ENCODE results near the gene ZGLP1. TPM values are rescaled to one million over a fixed set of nuclear protein-coding genes. Genes with fewer than 3 reads are reported as not detected.
A peak's percentile ranks its signal among the peaks of the same experiment; 100 is the strongest.

ZGLP1 gene
- total RNA-seq, 1 donor from 2014 or later = 10.4 TPM

DNA sequence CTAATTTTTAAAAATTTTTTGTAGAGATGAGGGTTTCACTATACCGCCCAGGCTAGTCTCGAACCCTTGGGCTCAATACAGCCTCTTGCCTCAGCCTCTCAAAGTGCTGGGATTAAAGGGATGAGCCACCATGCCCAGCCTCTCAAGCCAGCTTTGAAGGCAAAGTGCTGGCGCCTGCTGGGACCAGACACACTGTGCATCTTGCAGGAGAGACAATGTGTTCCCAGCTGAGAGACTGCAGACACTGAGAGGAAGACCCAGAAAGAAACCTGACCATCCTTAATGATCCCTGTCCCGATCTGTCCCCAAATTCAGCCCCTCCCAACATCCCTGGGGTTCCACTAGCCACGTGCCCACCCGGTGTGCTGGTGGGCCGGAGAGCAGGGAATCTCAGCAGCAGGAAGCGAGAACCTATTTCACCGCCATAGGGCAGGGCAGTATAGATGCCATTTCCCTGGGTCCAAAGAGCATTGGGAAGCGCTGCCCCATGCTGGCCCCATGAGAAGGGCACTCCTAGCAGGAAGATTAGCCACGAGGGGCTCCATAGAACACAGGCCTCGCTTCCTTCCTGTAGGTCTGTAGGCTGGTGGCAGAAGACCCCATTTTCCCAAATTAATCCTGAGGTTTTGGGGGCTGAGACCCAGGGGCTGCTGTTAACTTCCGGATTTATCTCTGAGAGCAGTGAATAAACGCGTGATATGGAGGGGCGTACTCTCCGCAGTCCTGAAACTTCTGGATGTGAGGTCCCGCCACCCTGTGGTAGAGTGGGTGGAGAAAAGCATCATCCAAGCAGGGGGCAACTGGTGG, 22.7 kb upstream of the ZGLP1 start:
- peaks cover 3% of the 10 kb centered on the region for H3K36me3 Mint-ChIP-seq (ENCODE audit: low read depth)
- no peaks in the 10 kb centered on the region for H3K27me3 Mint-ChIP-seq (ENCODE audit: low read depth)
- peak overlapping the region; percentile 99 for H3K27ac Mint-ChIP-seq (ENCODE audit: unreplicated experiment)
- H3K4me3 Mint-ChIP-seq = peak overlapping the region; percentile 99
- H3K4me1 Mint-ChIP-seq = peaks cover 32% of the 10 kb centered on the region
- TF ChIP-seq, protein P1, sequence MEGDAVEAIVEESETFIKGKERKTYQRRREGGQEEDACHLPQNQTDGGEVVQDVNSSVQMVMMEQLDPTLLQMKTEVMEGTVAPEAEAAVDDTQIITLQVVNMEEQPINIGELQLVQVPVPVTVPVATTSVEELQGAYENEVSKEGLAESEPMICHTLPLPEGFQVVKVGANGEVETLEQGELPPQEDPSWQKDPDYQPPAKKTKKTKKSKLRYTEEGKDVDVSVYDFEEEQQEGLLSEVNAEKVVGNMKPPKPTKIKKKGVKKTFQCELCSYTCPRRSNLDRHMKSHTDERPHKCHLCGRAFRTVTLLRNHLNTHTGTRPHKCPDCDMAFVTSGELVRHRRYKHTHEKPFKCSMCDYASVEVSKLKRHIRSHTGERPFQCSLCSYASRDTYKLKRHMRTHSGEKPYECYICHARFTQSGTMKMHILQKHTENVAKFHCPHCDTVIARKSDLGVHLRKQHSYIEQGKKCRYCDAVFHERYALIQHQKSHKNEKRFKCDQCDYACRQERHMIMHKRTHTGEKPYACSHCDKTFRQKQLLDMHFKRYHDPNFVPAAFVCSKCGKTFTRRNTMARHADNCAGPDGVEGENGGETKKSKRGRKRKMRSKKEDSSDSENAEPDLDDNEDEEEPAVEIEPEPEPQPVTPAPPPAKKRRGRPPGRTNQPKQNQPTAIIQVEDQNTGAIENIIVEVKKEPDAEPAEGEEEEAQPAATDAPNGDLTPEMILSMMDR (conservative IDR thresholded peaks at IDR 0.05) = no peak
- no peaks in the 10 kb centered on the region for H3K9me3 Mint-ChIP-seq
- DNase-seq (ENCODE audit: low read depth, low spot score) = no peak

DNA sequence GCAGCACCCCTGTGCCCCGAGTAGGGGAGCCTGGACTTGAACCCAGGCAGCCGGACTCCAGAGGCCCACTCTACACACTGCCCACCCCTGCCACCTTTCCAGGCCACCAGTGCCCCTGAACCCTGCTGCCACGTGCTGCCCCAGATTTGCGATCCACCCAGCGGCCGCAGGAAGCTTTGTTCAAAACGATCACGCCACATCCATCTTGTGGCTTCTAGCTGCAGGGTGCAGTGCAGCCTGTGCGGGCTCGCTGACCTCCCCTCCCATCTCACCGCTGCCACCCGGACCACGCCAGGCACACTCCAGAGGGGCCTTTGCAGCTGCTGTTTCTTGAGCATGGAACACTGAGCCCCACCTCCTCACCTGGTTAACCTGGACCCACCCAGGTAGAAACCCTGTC, 19.9 kb upstream of the ZGLP1 start:
- no peak for DNase-seq (ENCODE audit: low read depth, low spot score)
- Mint-ChIP-seq H3K27ac (ENCODE audit: unreplicated experiment) (no peak overlapping the region), H3K27me3 (ENCODE audit: low read depth) (no peaks in the 10 kb centered on the region), H3K9me3 (no peaks in the 10 kb centered on the region), H3K36me3 (ENCODE audit: low read depth) (peaks cover 3% of the 10 kb centered on the region), H3K4me1 (peaks cover 26% of the 10 kb centered on the region), H3K4me3 (peak overlapping the region; percentile 19)
- TF ChIP-seq, protein P1 (conservative IDR thresholded peaks at IDR 0.05) = no peak

DNA sequence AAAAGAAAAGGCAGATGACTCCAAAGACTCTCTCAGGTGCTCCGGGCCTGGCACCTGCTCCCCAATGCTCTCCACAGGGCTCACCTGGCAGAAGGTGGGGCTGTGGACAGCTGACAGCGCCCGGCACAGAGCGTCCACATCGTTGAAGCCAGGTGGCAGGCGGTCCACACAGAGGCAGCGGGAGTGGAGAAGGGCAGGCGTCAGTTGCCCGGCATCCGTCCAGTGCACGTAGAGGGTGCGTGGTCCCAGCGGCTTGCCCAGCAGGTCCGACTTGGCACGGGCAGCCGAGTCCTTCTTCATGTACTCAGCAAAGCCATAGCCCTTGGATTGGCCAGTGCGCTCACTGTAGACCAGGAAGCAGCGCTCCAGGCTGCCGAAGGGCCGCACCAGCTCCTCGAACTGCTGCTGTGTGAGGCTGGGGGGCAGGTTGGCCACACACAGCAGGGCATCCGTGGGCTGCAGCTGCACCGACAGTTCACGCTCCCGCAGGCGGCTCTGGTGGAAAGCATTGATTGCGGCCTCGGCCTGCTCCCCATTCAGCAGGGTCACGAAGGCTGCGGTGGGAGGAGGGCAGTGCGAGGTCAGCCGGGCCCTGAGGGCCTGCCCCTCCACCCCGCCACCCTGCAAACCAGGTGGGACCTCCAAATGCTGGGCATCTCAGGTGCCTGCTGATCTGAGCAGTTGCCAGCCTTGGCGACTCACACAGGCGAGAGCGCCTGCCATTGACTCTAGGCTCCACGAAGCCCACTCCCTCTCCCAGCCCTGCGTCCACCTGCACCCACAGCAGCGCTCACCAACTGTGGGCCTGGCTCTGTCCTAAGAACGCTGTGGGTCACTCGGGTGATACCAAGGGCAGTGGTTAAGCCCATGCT, 19.2 kb upstream of the ZGLP1 start:
- peaks cover 3% of the 10 kb centered on the region for H3K36me3 Mint-ChIP-seq (ENCODE audit: low read depth)
- H3K9me3 Mint-ChIP-seq = no peaks in the 10 kb centered on the region
- H3K4me1 Mint-ChIP-seq = peaks cover 18% of the 10 kb centered on the region
- no peak for DNase-seq (ENCODE audit: low read depth, low spot score)
- no peak overlapping the region for H3K27ac Mint-ChIP-seq (ENCODE audit: unreplicated experiment)
- peak overlapping the region; percentile 34 for H3K4me3 Mint-ChIP-seq
- H3K27me3 Mint-ChIP-seq (ENCODE audit: low read depth) = no peaks in the 10 kb centered on the region
- TF ChIP-seq, protein P1 (conservative IDR thresholded peaks at IDR 0.05) = no peak

DNA sequence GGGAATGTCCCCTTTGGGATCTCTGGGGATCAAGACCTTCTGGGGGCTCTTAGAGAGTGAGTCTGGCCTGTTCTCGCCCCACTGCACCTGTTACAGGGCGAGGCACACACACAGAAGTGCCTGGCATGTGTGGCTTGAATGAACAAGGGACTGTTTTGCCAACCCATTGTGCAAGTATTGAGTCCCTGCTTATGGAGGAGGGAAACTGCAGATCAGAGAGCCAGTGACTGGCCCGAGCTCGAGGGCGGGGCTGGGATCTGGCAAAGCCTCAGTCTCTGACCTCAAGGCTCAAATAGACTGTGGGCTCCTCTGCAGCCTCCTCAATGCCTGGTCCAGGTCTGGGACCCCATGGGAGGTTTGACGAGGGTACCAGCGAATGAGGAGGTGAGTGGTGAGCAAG, 18.2 kb upstream of the ZGLP1 start:
- no peak overlapping the region for H3K27ac Mint-ChIP-seq (ENCODE audit: unreplicated experiment)
- TF ChIP-seq, protein P1 (conservative IDR thresholded peaks at IDR 0.05) = no peak
- no peaks in the 10 kb centered on the region for H3K27me3 Mint-ChIP-seq (ENCODE audit: low read depth)
- H3K36me3 Mint-ChIP-seq (ENCODE audit: low read depth) = peaks cover 3% of the 10 kb centered on the region
- H3K9me3 Mint-ChIP-seq = no peaks in the 10 kb centered on the region
- no peak for DNase-seq (ENCODE audit: low read depth, low spot score)
- H3K4me1 Mint-ChIP-seq = peaks cover 8% of the 10 kb centered on the region
- H3K4me3 Mint-ChIP-seq = peak overlapping the region; percentile 34

DNA sequence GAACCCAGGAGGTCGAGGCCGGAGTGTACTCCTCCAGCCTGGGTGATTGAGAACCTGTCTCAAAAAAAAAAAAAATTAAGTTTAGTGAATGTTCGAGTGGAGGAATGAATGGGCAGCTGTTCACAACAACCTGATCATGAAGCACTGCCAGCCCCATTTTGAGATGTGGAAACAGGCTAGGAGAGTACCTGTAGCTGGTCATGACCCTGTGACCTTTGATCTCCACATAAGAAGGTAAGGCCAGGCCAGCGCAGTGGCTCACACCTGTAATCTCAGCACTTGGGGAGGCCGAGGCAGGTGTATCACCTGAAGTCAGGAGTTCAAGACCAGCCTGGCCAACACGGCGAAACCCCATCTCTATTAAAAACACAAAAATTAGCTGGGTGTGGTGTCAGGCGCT, 16.1 kb upstream of the ZGLP1 start:
- peaks cover 3% of the 10 kb centered on the region for H3K36me3 Mint-ChIP-seq (ENCODE audit: low read depth)
- H3K4me3 Mint-ChIP-seq = peak overlapping the region; percentile 19

More for the DNA sequence above, 16.1 kb upstream of the ZGLP1 start:
- no peaks in the 10 kb centered on the region for H3K27me3 Mint-ChIP-seq (ENCODE audit: low read depth)
- DNase-seq (ENCODE audit: low read depth, low spot score) = no peak
- no peaks in the 10 kb centered on the region for H3K9me3 Mint-ChIP-seq
- H3K27ac Mint-ChIP-seq (ENCODE audit: unreplicated experiment) = no peak overlapping the region
- TF ChIP-seq, protein P1 (conservative IDR thresholded peaks at IDR 0.05) = no peak
- no peaks in the 10 kb centered on the region for H3K4me1 Mint-ChIP-seq

Measured in neural crest cell (in vitro differentiated cells).